GM12864 (cell line): Measurements from ENCODE around the gene STAT2.
"Not testable (repeated sequence)": the region's sequence is repeated elsewhere in the genome, so short reads cannot be mapped to it uniquely, and the experiment has no call there.

ENCODE experiments used
- DNase-seq: peaks from one replicate; pipeline ENCODE4 v3.0.0-alpha.2; 2011; ENCODE audit warnings: low read depth
- H3K4me3 ChIP-seq: 2 replicates; pipeline ENCODE4 v1.5.1; 2011; ENCODE audit warnings: mild to moderate bottlenecking, low read depth, low read length, control low read depth
- TF ChIP-seq, protein P1 (sequence below): IDR thresholded peaks from 2 replicates; pipeline ENCODE4 v1.5.1; 2011; ENCODE audit warnings: low read depth, mild to moderate bottlenecking, moderate library complexity, low read length, control low read depth, inconsistent platforms; ENCODE audit errors: missing control alignments

Gene STAT2

DNA sequence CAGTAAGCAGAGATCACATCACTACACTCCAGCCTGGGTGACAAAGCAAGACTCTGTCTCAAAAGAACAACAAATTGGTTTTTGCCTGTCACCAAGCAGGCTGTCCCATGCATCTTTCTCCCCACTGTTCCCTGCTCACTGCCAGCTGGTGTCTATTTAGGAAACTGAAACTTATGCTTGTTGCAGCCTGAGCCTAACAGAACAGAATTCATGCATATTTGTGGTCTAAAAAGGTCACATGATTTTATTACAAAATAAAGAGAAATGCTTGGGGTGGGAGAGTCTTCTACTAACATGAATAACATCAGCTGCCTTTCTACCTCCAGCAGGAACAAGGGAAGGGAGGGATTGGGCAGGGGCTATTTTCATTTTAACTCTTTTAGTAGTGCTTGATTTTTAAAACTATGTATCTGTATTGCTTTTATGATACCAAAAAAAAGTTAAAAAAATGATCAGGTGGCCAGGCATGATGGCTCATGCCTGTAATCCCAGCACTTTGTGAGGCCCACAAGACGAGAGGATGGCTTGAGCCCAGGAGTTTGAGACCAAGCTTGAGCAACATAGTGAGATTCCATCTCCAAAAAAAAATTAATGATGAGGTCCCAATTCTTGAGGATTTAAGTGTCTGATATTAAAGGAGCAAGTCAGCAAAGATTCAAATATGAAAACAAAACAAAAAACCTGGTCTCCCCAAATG lies 923 bp downstream of the STAT2 start:
- TF ChIP-seq, protein P1, sequence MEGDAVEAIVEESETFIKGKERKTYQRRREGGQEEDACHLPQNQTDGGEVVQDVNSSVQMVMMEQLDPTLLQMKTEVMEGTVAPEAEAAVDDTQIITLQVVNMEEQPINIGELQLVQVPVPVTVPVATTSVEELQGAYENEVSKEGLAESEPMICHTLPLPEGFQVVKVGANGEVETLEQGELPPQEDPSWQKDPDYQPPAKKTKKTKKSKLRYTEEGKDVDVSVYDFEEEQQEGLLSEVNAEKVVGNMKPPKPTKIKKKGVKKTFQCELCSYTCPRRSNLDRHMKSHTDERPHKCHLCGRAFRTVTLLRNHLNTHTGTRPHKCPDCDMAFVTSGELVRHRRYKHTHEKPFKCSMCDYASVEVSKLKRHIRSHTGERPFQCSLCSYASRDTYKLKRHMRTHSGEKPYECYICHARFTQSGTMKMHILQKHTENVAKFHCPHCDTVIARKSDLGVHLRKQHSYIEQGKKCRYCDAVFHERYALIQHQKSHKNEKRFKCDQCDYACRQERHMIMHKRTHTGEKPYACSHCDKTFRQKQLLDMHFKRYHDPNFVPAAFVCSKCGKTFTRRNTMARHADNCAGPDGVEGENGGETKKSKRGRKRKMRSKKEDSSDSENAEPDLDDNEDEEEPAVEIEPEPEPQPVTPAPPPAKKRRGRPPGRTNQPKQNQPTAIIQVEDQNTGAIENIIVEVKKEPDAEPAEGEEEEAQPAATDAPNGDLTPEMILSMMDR: no peak
- peak overlapping the region; percentile 71 for H3K4me3 ChIP-seq
- DNase-seq: peak; percentile 52

- H3K4me3 ChIP-seq: no peak overlapping the region
- no peak for DNase-seq
- TF ChIP-seq, protein P1: no peak
These were observed 8.6 kb downstream of the STAT2 start for GRCh38 chr12:56351325-56351724.

- no peak for DNase-seq
- no peak overlapping the region for H3K4me3 ChIP-seq
- TF ChIP-seq, protein P1: no peak
These were observed 9.2 kb downstream of the STAT2 start for GRCh38 chr12:56350662-56351061.

DNA sequence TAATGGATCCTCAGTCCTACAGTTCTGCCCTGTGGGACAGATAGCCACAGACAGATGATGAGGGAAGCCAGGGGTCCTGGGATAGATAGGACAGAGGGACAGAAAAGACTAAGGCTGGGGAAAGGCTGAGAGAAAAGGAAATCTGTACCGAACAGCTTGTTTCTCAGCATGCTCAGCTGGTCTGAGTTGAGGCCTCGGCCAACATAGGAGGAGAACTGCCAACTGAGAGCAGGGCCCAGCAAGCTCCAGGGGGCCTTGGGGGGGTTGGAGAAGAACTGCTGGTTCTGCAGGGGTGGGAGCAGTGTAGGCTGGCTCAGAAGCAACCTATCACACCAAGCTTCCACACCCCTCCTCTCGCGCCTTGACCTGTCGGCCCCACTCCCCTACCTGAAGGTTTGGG lies 11.1 kb downstream of the STAT2 start:
- DNase-seq: no peak
- H3K4me3 ChIP-seq: no peak overlapping the region
- TF ChIP-seq, protein P1: no peak

DNA sequence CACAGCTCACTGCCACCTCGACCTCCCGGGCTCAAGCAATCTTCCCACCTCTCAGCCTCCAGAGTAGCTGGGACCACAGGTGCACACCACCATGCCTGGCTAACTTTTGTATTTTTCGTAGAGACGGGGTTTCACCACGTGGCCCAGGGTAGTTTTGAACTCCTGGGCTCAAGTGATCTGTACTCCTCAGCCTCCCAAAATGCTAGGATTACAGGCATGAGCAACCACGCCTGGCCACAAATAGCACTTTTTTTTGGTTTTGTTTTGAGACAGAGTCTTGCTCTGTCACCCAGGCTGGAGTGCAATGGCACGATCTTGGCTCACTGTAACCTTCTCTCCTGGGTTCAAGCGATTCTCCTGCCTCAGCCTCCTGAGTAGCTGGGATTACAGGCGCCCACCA lies 12.7 kb downstream of the STAT2 start:
- H3K4me3 ChIP-seq, DNase-seq: not testable (repeated sequence)

DNA sequence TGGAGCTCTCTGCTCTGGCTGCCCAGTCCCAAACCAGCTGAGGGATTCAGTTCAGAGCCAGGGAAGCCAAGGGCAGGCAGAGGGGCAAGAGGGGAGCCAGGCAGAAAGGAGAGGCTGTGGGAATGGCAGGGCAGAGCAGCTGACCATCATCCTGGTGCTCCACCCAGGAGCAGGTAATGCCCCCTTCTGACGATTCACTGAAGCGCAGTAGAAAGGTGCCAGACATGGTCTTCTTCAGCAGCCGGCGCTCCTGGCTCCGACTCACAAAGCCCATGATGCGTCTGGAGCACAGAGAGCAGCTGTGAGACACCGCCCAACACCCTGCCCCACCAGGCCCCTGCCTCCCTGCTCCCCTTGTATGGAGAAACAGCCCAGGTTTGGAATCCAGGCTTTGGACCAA lies 13.2 kb downstream of the STAT2 start:
- TF ChIP-seq, protein P1: peak; percentile 6
- H3K4me3 ChIP-seq: no peak overlapping the region
- DNase-seq: no peak

DNA sequence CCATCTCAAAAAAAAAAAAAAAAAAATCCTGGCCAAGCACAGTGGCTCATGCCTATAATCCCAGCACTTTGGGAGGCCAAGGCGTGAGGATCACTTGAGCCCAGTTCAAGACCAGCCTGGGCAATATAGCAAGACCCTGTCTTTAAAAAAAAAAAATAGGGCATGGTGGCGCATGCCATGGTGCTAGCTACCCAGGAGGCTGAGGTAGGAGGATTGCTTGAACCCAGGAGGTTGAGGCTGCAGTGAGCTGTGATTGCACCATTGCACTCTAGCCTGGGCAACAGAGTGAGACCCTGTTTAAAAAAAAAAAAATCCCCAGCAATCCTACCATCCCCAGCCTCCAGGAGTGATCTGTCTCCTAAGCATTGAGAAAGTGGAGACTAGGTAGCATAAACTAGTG lies 17.6 kb downstream of the STAT2 start:
- DNase-seq, H3K4me3 ChIP-seq: not testable (repeated sequence)

DNA sequence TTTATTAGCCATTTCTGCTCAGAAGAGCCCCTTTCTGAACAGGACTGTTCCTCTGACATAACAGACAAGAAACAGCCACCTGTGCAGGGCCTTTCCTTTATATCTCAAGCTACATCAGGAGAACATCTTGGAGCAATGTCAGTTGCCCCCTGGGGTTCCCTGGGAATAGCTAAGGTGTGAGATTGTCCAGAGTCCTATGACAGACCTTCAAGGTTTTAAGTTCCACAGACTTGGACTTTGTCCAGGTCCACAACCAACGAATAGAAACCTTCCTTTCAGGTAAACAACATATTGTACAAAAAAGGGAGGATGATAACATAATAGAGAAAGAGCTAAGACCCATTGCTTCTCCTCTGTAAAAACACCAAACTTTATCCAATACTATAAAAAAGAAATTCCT lies 18.3 kb downstream of the STAT2 start:
- H3K4me3 ChIP-seq: no peak overlapping the region
- TF ChIP-seq, protein P1: no peak
- no peak for DNase-seq
